ENCODE data around the gene ALMS1.
"Not testable (repeated sequence)": the region's sequence is repeated elsewhere in the genome, so short reads cannot be mapped to it uniquely, and the experiment has no call there.

- TF ChIP-seq CTCF (conservative IDR thresholded peaks at IDR 0.05; ENCODE audit: low read depth, low read length); EZH2phosphoT487 (IDR thresholded peaks at IDR 0.05; ENCODE audit: borderline replicate concordance, low read length): not testable (repeated sequence)
Observed at GRCh38 chr2:73603099-73603588, 217.5 kb downstream of the ALMS1 start.

Data from PC-3 (cell line).